Activated CD4-positive, alpha-beta memory T cell treated with anti-CD3 and anti-CD28 coated beads, Interleukin-2, amount 10 ng/mL, durations not matched to agents 7 days and 5 days (primary cell): ENCODE results near the gene GLOD5. TPM values are rescaled to one million over a fixed set of nuclear protein-coding genes. Genes with fewer than 3 reads are reported as not detected.

Experiments
- CTCF ChIA-PET: fragments of 350-600 bp; sonication (Branson Sonifier 250); formaldehyde crosslinking; loops from one replicate; lab custom pipeline; 2021; ENCODE audit warnings: antibody characterized with exemption, inconsistent platforms; lab: Charles Lee
- POLR2A ChIA-PET: fragments of 350-600 bp; sonication (Branson Sonifier 250); formaldehyde crosslinking; loops from one replicate; lab custom pipeline; 2021; ENCODE audit warnings: antibody characterized with exemption; lab: Charles Lee
- DNase-seq: peaks from one replicate; pipeline ENCODE4 v3.0.0-alpha.2; 2020
- H3K27ac Mint-ChIP-seq: one replicate; pipeline ENCODE4 v1.8.0; 2021; ENCODE audit warnings: mild to moderate bottlenecking, mixed read lengths
- H3K27me3 Mint-ChIP-seq: one replicate; pipeline ENCODE4 v1.8.0; 2021; ENCODE audit warnings: mixed read lengths
- H3K36me3 Mint-ChIP-seq: one replicate; pipeline ENCODE4 v1.8.0; 2021; ENCODE audit warnings: low read depth, mixed read lengths
- H3K4me1 Mint-ChIP-seq: one replicate; pipeline ENCODE4 v1.8.0; 2021; ENCODE audit warnings: mixed read lengths
- H3K4me3 Mint-ChIP-seq: one replicate; pipeline ENCODE4 v1.8.0; 2021; ENCODE audit warnings: mild to moderate bottlenecking, mixed read lengths
- H3K9me3 Mint-ChIP-seq: one replicate; pipeline ENCODE4 v1.8.0; 2021; ENCODE audit warnings: mixed read lengths
- total RNA-seq, 2 experiments: library from RNA; stranded (reverse); gene quantifications; one replicate each; pipeline ENCODE4 v1.2.3, GENCODE V29; 2021

Gene GLOD5
- total RNA-seq, 2 experiments from 2014 or later: not detected

GRCh38 chrX:48789366-48790220 lies 28.0 kb downstream of the GLOD5 start:
- peaks cover 9% of the 10 kb centered on the region for H3K27me3 Mint-ChIP-seq
- peaks cover 14% of the 10 kb centered on the region for H3K4me1 Mint-ChIP-seq
- H3K9me3 Mint-ChIP-seq: no peaks in the 10 kb centered on the region
- H3K27ac Mint-ChIP-seq: no peak overlapping the region
- no peak overlapping the region for H3K4me3 Mint-ChIP-seq
- ChIA-PET CTCF (no interaction called here), POLR2A (no interaction called here)
- H3K36me3 Mint-ChIP-seq: no peaks in the 10 kb centered on the region
- no peak for DNase-seq

DNA sequence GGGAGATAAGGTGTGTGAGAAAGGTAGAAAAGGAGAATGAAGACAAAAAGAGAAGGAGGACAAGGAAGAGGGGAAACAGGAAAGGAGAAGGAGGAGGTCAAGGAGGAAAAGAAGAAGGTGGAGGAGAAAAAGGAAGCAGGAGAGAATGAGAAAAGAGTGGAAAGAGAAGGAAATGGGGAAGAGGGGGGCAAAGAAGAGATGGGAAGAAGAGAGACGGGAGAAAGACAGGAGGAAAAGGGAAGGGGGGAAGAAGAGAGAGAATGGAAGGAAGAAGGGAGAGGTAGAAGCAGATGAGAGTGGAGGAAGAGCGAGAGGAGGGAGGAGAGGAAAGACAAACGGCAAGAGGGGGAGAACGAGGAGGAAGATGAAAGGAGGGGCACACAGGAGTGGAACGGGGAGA lies 28.9 kb downstream of the GLOD5 start:
- DNase-seq: no peak
- H3K4me1 Mint-ChIP-seq: peaks cover 14% of the 10 kb centered on the region
- no peaks in the 10 kb centered on the region for H3K9me3 Mint-ChIP-seq
- CTCF ChIA-PET: no interaction called here
- no peak overlapping the region for H3K27ac Mint-ChIP-seq
- no peak overlapping the region for H3K4me3 Mint-ChIP-seq
- no peaks in the 10 kb centered on the region for H3K36me3 Mint-ChIP-seq
- POLR2A ChIA-PET: no interaction called here
- H3K27me3 Mint-ChIP-seq: peaks cover 9% of the 10 kb centered on the region

DNA sequence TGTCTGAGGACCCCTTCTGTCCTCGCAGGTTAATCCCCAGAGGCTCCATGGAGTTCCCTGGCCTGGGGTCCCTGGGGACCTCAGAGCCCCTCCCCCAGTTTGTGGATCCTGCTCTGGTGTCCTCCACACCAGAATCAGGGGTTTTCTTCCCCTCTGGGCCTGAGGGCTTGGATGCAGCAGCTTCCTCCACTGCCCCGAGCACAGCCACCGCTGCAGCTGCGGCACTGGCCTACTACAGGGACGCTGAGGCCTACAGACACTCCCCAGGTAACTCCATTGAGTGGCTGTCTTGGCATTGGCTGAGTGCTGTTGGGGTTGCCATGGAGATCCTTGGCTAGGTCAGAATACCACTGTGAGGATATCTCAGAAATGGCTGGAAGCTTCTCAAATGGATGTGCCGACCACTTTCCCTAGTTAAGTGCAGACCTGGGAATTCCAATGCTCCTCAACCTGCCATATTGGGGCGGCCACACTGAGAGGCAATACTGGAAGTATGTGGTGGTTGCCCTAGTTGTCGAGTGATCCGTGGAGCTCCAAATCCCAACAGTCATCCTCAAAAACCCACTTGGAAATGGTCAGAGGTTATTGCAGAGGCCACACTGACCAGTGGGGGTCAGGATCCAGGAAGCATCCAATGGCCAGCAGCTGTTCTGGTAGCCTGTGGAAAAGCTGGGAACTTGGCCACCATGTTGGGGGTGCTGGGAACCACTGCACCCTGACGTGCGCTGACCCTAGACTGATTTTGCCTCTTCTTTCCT lies 29.7 kb downstream of the GLOD5 start:
- H3K27ac Mint-ChIP-seq: no peak overlapping the region
- H3K36me3 Mint-ChIP-seq: no peaks in the 10 kb centered on the region
- ChIA-PET CTCF (no interaction called here), POLR2A (no interaction called here)
- peaks cover 9% of the 10 kb centered on the region for H3K27me3 Mint-ChIP-seq
- H3K4me1 Mint-ChIP-seq: peaks cover 14% of the 10 kb centered on the region
- no peak overlapping the region for H3K4me3 Mint-ChIP-seq
- no peaks in the 10 kb centered on the region for H3K9me3 Mint-ChIP-seq
- DNase-seq: no peak

GRCh38 chrX:48792219-48792618 lies 30.7 kb downstream of the GLOD5 start:
- Mint-ChIP-seq H3K4me1 (peaks cover 14% of the 10 kb centered on the region), H3K36me3 (no peaks in the 10 kb centered on the region), H3K4me3 (no peak overlapping the region), H3K27me3 (peaks cover 3% of the 10 kb centered on the region), H3K27ac (no peak overlapping the region), H3K9me3 (no peaks in the 10 kb centered on the region)
- CTCF ChIA-PET: no interaction called here
- POLR2A ChIA-PET: interaction anchor here (1.0 kb wide), 1 partner anchor 9 kb away, joined by 4 read pairs; the partner anchor contains the start of gene HDAC6
- DNase-seq: no peak

GRCh38 chrX:48793935-48794334 lies 32.4 kb downstream of the GLOD5 start:
- ChIA-PET CTCF (no interaction called here), POLR2A (no interaction called here)
- H3K4me1 Mint-ChIP-seq: peaks cover 11% of the 10 kb centered on the region
- H3K27ac Mint-ChIP-seq: no peak overlapping the region
- no peaks in the 10 kb centered on the region for H3K27me3 Mint-ChIP-seq
- no peak overlapping the region for H3K4me3 Mint-ChIP-seq
- DNase-seq: no peak
- H3K36me3 Mint-ChIP-seq: no peaks in the 10 kb centered on the region
- no peaks in the 10 kb centered on the region for H3K9me3 Mint-ChIP-seq

DNA sequence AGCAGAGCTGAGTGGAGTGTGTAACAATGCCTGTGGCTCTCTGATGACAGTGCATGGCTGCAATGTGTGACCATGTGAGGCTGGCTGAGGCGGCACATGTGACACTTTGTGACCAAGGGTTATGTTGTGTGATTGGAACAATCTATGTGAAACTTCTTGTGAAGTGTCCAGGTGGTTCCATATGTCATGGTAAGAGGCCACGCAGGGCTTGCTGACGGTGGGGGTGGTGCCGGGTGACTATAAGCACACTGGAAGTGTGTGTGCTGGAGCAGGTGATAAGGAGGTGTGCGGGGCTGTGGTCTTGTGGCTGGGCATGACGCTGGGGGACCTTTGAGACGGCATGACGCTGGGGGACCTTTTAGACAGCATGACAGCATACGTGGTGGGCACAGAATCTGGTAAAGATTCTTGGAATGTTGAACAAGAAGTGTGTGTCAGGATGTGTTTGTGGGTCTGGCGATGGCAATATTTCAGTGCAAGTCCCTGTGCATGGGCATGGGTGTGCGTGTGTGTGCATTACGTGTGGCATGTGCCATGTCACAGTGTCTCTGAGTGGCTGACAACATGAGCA lies 32.9 kb downstream of the GLOD5 start:
- no peaks in the 10 kb centered on the region for H3K27me3 Mint-ChIP-seq
- H3K4me3 Mint-ChIP-seq: no peak overlapping the region
- H3K9me3 Mint-ChIP-seq: no peaks in the 10 kb centered on the region
- ChIA-PET POLR2A (no interaction called here), CTCF (no interaction called here)
- H3K4me1 Mint-ChIP-seq: peaks cover 8% of the 10 kb centered on the region
- no peak for DNase-seq
- no peak overlapping the region for H3K27ac Mint-ChIP-seq
- no peaks in the 10 kb centered on the region for H3K36me3 Mint-ChIP-seq

DNA sequence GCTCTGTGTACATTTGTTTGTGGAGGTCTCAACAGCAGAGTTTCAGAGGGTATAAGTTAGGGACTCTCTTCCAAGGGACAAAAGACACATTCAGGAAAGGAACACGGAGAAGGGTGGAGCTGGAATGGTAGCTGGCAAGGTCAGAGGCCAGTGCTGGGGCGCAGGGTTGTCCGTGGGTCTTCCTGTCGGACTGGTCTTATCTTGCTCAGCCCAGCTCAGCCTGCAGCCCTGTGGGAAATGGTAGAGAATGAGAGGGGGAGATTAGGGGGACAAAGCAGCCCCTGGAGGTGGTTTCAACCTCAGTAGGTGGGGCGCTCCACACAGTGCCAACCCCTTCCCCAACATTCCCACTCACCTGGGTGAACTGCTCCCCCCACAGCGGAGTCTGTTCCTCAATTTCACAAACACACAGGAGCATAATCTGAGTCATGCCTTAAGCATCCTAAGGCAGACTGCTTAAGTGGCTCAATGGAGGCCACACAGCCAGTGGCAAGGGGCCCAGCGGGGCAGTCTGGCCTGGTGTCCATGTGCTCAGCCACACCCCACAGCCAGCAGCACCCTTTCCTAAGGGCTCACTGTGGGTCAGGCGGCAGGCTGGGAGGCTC lies 33.5 kb downstream of the GLOD5 start:
- H3K9me3 Mint-ChIP-seq: no peaks in the 10 kb centered on the region
- peaks cover 2% of the 10 kb centered on the region for H3K4me1 Mint-ChIP-seq
- H3K4me3 Mint-ChIP-seq: no peak overlapping the region
- no peak for DNase-seq
- no peaks in the 10 kb centered on the region for H3K36me3 Mint-ChIP-seq
- no peak overlapping the region for H3K27ac Mint-ChIP-seq
- ChIA-PET CTCF (no interaction called here), POLR2A (no interaction called here)
- no peaks in the 10 kb centered on the region for H3K27me3 Mint-ChIP-seq

DNA sequence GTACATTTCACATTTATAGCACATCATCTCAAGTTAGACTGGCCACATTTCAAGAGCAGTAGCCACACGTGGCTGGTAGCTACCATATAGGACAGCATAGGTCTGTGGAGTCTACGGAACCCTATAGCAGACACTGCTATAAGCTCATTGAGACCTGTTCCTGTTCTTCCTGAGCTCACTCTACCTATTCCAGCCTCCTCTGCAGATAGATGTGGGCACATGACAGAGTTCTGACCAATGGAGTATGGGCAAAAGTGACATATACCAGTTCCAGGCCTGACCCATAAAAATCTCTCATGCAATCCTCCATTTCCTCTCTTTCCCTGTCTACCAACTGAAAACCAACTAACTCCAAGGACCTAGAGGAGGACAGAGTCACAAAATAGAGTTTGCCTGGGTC lies 36.8 kb downstream of the GLOD5 start:
- H3K27me3 Mint-ChIP-seq: no peaks in the 10 kb centered on the region
- peaks cover 3% of the 10 kb centered on the region for H3K36me3 Mint-ChIP-seq
- DNase-seq: no peak
- no peak overlapping the region for H3K4me3 Mint-ChIP-seq
- H3K4me1 Mint-ChIP-seq: peaks cover 21% of the 10 kb centered on the region
- ChIA-PET CTCF (no interaction called here), POLR2A (interaction anchor here (1.2 to 4.1 kb wide), 2 partner anchors 101 to 115 kb away, joined by 3 to 23 read pairs; partner anchors contain the start of gene WAS)
- no peaks in the 10 kb centered on the region for H3K9me3 Mint-ChIP-seq
- no peak overlapping the region for H3K27ac Mint-ChIP-seq

DNA sequence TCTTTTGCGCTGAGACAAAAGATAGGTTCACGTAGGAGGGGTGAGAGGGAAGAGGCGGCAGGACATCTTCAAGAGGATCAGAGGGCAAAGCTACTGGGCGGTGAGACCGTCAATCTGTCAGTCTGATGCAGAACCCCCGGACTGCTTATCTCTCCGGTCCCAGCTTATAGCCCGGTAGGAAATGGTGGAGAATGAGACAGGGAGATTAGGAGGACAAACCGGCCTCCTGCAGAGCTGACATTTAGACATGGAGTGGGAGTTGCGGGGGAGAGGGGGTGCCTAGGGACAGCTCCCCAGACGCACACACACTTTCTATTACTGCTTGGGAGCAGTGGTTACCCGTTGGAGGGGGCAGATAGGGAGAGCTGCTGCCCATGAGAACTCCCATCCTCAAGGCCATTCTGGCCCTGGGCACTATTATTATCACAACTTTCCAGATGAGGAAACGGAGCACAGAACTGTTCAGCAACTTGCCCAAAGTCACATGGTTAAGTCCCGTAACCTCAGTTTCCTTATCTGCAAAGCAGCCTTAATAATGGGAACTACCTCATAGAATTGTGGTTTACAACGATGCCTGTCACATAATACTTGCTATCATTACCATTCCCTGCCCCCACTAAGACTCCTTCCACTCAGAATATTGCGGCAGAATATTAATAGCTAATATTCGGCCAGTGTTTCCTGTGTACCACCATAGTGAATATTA lies 39.2 kb downstream of the GLOD5 start:
- peak; percentile 16 for DNase-seq
- POLR2A ChIA-PET: interaction anchor here (0.6 to 4.1 kb wide), 18 partner anchors 16 to 475 kb away, joined by 3 to 34 read pairs (median 5); partner anchors contain the start of genes PLP2, PQBP1, RBM3 and SUV39H1
- Mint-ChIP-seq H3K27me3 (no peaks in the 10 kb centered on the region), H3K9me3 (no peaks in the 10 kb centered on the region), H3K4me1 (peaks cover 29% of the 10 kb centered on the region), H3K36me3 (peaks cover 14% of the 10 kb centered on the region), H3K27ac (peak overlapping the region; percentile 99), H3K4me3 (peak overlapping the region; percentile 97)
- CTCF ChIA-PET: interaction anchor here (0.8 to 1.7 kb wide), 4 partner anchors 97 to 327 kb away, joined by 3 to 10 read pairs (median 3); partner anchors contain the start of genes GRIPAP1, PQBP1 and TIMM17B

DNA sequence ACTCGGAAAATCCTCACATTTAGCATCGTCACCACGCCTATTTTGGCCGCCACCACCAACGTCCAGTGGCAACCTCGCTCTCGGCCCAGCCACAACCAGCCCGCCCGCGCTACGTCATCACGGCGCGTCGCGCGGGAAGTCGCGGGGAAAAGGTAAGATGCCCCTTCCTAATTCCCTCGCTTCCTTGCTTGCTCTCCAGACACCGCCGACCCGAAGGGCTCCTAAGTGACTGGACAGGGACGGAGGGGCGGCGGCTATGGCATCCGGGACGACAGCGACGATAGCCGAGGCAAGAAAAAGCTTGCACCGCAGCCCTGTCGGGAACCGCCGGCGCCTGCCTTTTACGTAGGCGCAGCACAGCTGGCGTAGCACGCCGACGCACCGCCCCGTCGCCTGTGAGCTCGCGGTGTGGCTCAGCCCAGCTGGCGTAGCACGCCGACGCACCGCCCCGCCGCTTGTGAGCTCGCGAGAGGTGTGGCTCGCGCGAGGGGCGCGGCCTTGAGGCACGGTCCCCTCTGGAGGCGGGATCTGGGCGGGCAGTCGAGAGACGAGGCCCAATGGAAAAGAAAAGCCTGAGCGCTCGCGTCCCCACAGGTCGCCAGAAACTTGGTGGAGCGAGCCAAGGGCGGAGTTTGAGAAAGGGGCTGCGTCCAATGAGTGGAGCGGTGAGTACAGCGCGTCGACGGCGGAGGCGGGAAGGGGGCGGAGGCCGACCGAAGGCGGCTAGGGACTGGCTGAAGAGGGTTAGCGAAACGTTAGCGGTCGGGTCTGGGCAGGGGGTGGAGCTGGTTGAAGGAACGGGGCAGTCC lies 39.9 kb downstream of the GLOD5 start, which contains the start of gene HDAC6:
TSS of gene HDAC6 (plus strand) at position 788 of the 809 bp plus-strand sequence. CDS start 626 bp downstream, outside the sequence.
- peak within 1 kb of the TSS; percentile 99 for H3K27ac Mint-ChIP-seq
- peak within 1 kb of the TSS; percentile 97 for H3K4me3 Mint-ChIP-seq
- DNase-seq: peak; percentile 96
- H3K9me3 Mint-ChIP-seq: no peaks in the 10 kb centered on the region
- peaks cover 29% of the 10 kb centered on the region for H3K4me1 Mint-ChIP-seq
- CTCF ChIA-PET: interaction anchor here (0.6 to 1.7 kb wide), 8 partner anchors 35 to 327 kb away, joined by 3 to 10 read pairs (median 3); partner anchors contain the start of genes GRIPAP1, PQBP1 and TIMM17B
- no peaks in the 10 kb centered on the region for H3K27me3 Mint-ChIP-seq
- H3K36me3 Mint-ChIP-seq: peaks cover 14% of the 10 kb centered on the region
- POLR2A ChIA-PET: interaction anchor here (0.7 to 4.1 kb wide), 21 partner anchors 9 to 370 kb away, joined by 3 to 34 read pairs (median 5); partner anchors contain the start of genes GRIPAP1, OTUD5, PLP2 and PQBP1
